Endometrium (tissue), 2 donors: ENCODE measurements around the gene RPP25L.

ENCODE experiments used
- FAIRE-seq: peaks from 2 replicates; lab custom pipeline; 2012; peaks lifted over from hg19 to GRCh38; lab: Jason Lieb, UNC
- donor health status: control.
- donor health status: control.

RPP25L gene

GRCh38 chr9:34637356-34638137 is 25.6 kb upstream of the RPP25L start, which contains the start of gene SIGMAR1:
TSS of gene SIGMAR1 (minus strand) at chr9:34637787. CDS start at chr9:34637697, 90 bp downstream.
- FAIRE-seq, result no peak

GRCh38 chr9:34636791-34637355 is 25.0 kb upstream of the RPP25L start:
- no peak for FAIRE-seq

GRCh38 chr9:34635556-34635955 is 23.7 kb upstream of the RPP25L start:
- no peak for FAIRE-seq

- no peak for FAIRE-seq
Measured at GRCh38 chr9:34634551-34635248, 22.8 kb upstream of the RPP25L start.

GRCh38 chr9:34633851-34634550 is 22.1 kb upstream of the RPP25L start:
- no peak for FAIRE-seq

GRCh38 chr9:34633166-34633565 is 21.3 kb upstream of the RPP25L start:
- FAIRE-seq, result no peak

- FAIRE-seq, result no peak
Measured at GRCh38 chr9:34630402-34631154, 18.7 kb upstream of the RPP25L start.

- FAIRE-seq, result no peak
Measured at GRCh38 chr9:34629491-34629808, 17.6 kb upstream of the RPP25L start.

GRCh38 chr9:34628656-34629490 is 17.0 kb upstream of the RPP25L start, which contains the start of gene ARID3C:
TSS of gene ARID3C (minus strand) at chr9:34629066. CDS start at chr9:34628014, 1,052 bp downstream.
- FAIRE-seq, result no peak

- no peak for FAIRE-seq
Measured at GRCh38 chr9:34627716-34628655, 16.1 kb upstream of the RPP25L start.

GRCh38 chr9:34625186-34625486 is 13.2 kb upstream of the RPP25L start:
- FAIRE-seq, result no peak

GRCh38 chr9:34624475-34625185 is 12.7 kb upstream of the RPP25L start:
- FAIRE-seq, result no peak

- no peak for FAIRE-seq
Measured at GRCh38 chr9:34623374-34624235, 11.7 kb upstream of the RPP25L start.

GRCh38 chr9:34620061-34620994 is 8.4 kb upstream of the RPP25L start, which contains the start of gene DCTN3:
TSS of gene DCTN3 (minus strand) at chr9:34620495. CDS start at chr9:34620464, 31 bp downstream.
- peak; percentile 94 for FAIRE-seq

GRCh38 chr9:34615132-34615531 is 3.2 kb upstream of the RPP25L start:
- FAIRE-seq, result no peak

- no peak for FAIRE-seq
Measured at GRCh38 chr9:34612788-34613390, 992 bp upstream of the RPP25L start.
